ENCODE data around the gene SAXO1.

- TF ChIP-seq CTCF (IDR thresholded peaks at IDR 0.05; ENCODE audit: insufficient read depth, low read depth, low read length) (no peak), EZH2 (IDR thresholded peaks at IDR 0.05; ENCODE audit: insufficient read depth, low read length) (no peak)
Measured at GRCh38 chr9:18921366-18922075, 111.5 kb downstream of the SAXO1 start.
